ENCODE data around the gene ACOT7. TPM values are rescaled to one million over a fixed set of nuclear protein-coding genes. Genes with fewer than 3 reads are reported as not detected.

The ACOT7 gene
- total and polyA plus RNA-seq, 2 donors from 2014 or later = 23.0 to 135 TPM

- Histone ChIP-seq H3K4me1 (ENCODE audit: control insufficient read depth in 2 of 3, insufficient read depth in 2 of 3, low read depth in 1 of 3, low read length in 3 of 3) (no peaks in the 10 kb centered on the region), H3K4me3 (ENCODE audit: low read length in 3 of 3) (no peak overlapping the region), H3K9me3 (ENCODE audit: control insufficient read depth in 2 of 3, insufficient read depth in 1 of 3, low read length in 3 of 3) (no peaks in the 10 kb centered on the region), H3K9ac (ENCODE audit: low read length in 3 of 3) (no peak overlapping the region), H3K27ac (ENCODE audit: low read depth in 2 of 2, low read length in 2 of 2) (no peak overlapping the region), H3K36me3 (ENCODE audit: control insufficient read depth in 2 of 3, insufficient read depth in 3 of 3, low read length in 3 of 3) (no peaks in the 10 kb centered on the region), H3K27me3 (ENCODE audit: control insufficient read depth, insufficient read depth, low read length) (no peaks in the 10 kb centered on the region)
- DNase-seq (peak in 2 of 5 donors; percentile 24 to 53), FAIRE-seq (no peak)
- intact Hi-C loops (cut with DNase I) = no loop called here
- no peak for TF ChIP-seq CTCF (IDR thresholded peaks at IDR 0.05; ENCODE audit: borderline replicate concordance, extremely low read depth, insufficient read depth)
These were observed 64.2 kb downstream of the ACOT7 start for GRCh38 chr1:6329396-6329795.

GRCh38 chr1:6328696-6329095, 64.9 kb downstream of the ACOT7 start:
- FAIRE-seq = no peak
- no peak for DNase-seq
- no peaks in the 10 kb centered on the region for H3K27me3 ChIP-seq (ENCODE audit: control insufficient read depth, insufficient read depth, low read length)
- H3K36me3 ChIP-seq (ENCODE audit: control insufficient read depth in 2 of 3, insufficient read depth in 3 of 3, low read length in 3 of 3) = no peaks in the 10 kb centered on the region
- intact Hi-C loops (cut with DNase I) = no loop called here
- no peak for TF ChIP-seq CTCF (IDR thresholded peaks at IDR 0.05; ENCODE audit: borderline replicate concordance, extremely low read depth, insufficient read depth)
- H3K9ac ChIP-seq (ENCODE audit: low read length in 3 of 3) = no peak overlapping the region
- no peaks in the 10 kb centered on the region for H3K9me3 ChIP-seq (ENCODE audit: control insufficient read depth in 2 of 3, insufficient read depth in 1 of 3, low read length in 3 of 3)
- H3K4me1 ChIP-seq (ENCODE audit: control insufficient read depth in 2 of 3, insufficient read depth in 2 of 3, low read depth in 1 of 3, low read length in 3 of 3) = no peaks in the 10 kb centered on the region
- H3K27ac ChIP-seq (ENCODE audit: low read depth in 2 of 2, low read length in 2 of 2) = no peak overlapping the region
- H3K4me3 ChIP-seq (ENCODE audit: low read length in 3 of 3) = no peak overlapping the region

- H3K27ac ChIP-seq (ENCODE audit: low read depth in 2 of 2, low read length in 2 of 2) = no peak overlapping the region
- no peak for DNase-seq
- no peak overlapping the region for H3K4me3 ChIP-seq (ENCODE audit: low read length in 3 of 3)
- intact Hi-C loops (cut with DNase I) = no loop called here
- FAIRE-seq = no peak
- no peak for TF ChIP-seq CTCF (IDR thresholded peaks at IDR 0.05; ENCODE audit: borderline replicate concordance, extremely low read depth, insufficient read depth)
- no peaks in the 10 kb centered on the region for H3K36me3 ChIP-seq (ENCODE audit: control insufficient read depth in 2 of 3, insufficient read depth in 3 of 3, low read length in 3 of 3)
- H3K9ac ChIP-seq (ENCODE audit: low read length in 3 of 3) = no peak overlapping the region
- H3K4me1 ChIP-seq (ENCODE audit: control insufficient read depth in 2 of 3, insufficient read depth in 2 of 3, low read depth in 1 of 3, low read length in 3 of 3) = no peaks in the 10 kb centered on the region
- no peaks in the 10 kb centered on the region for H3K27me3 ChIP-seq (ENCODE audit: control insufficient read depth, insufficient read depth, low read length)
- H3K9me3 ChIP-seq (ENCODE audit: control insufficient read depth in 2 of 3, insufficient read depth in 1 of 3, low read length in 3 of 3) = no peaks in the 10 kb centered on the region
These were observed 65.5 kb downstream of the ACOT7 start for GRCh38 chr1:6328091-6328490.

GRCh38 chr1:6325482-6325881, 68.1 kb downstream of the ACOT7 start:
- FAIRE-seq = no peak

More at GRCh38 chr1:6325482-6325881, 68.1 kb downstream of the ACOT7 start:
- no peak overlapping the region for H3K9ac ChIP-seq (ENCODE audit: low read length in 3 of 3)
- H3K4me3 ChIP-seq (ENCODE audit: low read length in 3 of 3) = no peak overlapping the region
- intact Hi-C loops (cut with DNase I) = no loop called here
- H3K27me3 ChIP-seq (ENCODE audit: control insufficient read depth, insufficient read depth, low read length) = no peaks in the 10 kb centered on the region
- no peak for TF ChIP-seq CTCF (IDR thresholded peaks at IDR 0.05; ENCODE audit: borderline replicate concordance, extremely low read depth, insufficient read depth)
- H3K27ac ChIP-seq (ENCODE audit: low read depth in 2 of 2, low read length in 2 of 2) = no peak overlapping the region
- no peak for DNase-seq
- no peaks in the 10 kb centered on the region for H3K4me1 ChIP-seq (ENCODE audit: control insufficient read depth in 2 of 3, insufficient read depth in 2 of 3, low read depth in 1 of 3, low read length in 3 of 3)
- H3K36me3 ChIP-seq (ENCODE audit: control insufficient read depth in 2 of 3, insufficient read depth in 3 of 3, low read length in 3 of 3) = no peaks in the 10 kb centered on the region
- no peaks in the 10 kb centered on the region for H3K9me3 ChIP-seq (ENCODE audit: control insufficient read depth in 2 of 3, insufficient read depth in 1 of 3, low read length in 3 of 3)

Measured in kidney (tissue), 14 donors.